ENCODE results near the gene HEATR5A. TPM values are rescaled to one million over a fixed set of nuclear protein-coding genes. Genes with fewer than 3 reads are reported as not detected.

The HEATR5A gene
- total and polyA plus RNA-seq, 2 experiments from 2014 or later = 25.8 to 32.5 TPM

GRCh38 chr14:31265701-31266398 is 154.5 kb downstream of the HEATR5A start:
- DNase-seq (ENCODE audit: low spot score) = no peak
- Histone ChIP-seq H3K27me3 (ENCODE audit: insufficient read depth) (no peaks in the 10 kb centered on the region), H3K4me2 (no peak overlapping the region), H3K4me3 (no peak overlapping the region), H3K4me1 (ENCODE audit: insufficient read depth) (no peaks in the 10 kb centered on the region), H3K27ac (ENCODE audit: low read depth) (no peak overlapping the region), H4K20me1 (replicated peaks; ENCODE audit: insufficient read depth) (no peaks in the 10 kb centered on the region), H3K36me3 (ENCODE audit: insufficient read depth) (peaks cover 11% of the 10 kb centered on the region; the same call in 1 of the 2 replicates), H3F3A (replicated peaks; ENCODE audit: low read depth) (no peaks in the 10 kb centered on the region), H2AFZ (peak overlapping the region; percentile 97), H3K9me2 (ENCODE audit: insufficient read depth) (no peaks in the 10 kb centered on the region), H3K79me2 (replicated peaks; ENCODE audit: insufficient read depth) (no peaks in the 10 kb centered on the region)
- H3K4me1 Mint-ChIP-seq = peaks cover 2% of the 10 kb centered on the region; the same call in 2 of the 3 replicates
- no peak overlapping the region for H3K27ac Mint-ChIP-seq
- no peak overlapping the region for H3K4me3 Mint-ChIP-seq
- peaks cover 4% of the 10 kb centered on the region for H3K27me3 Mint-ChIP-seq (ENCODE audit: insufficient read depth, low read depth, poor library complexity)
- H3K36me3 Mint-ChIP-seq (ENCODE audit: low read depth) = peaks cover 25% of the 10 kb centered on the region
- ATAC-seq = no peak
- TF ChIP-seq EZH2phosphoT487 (IDR thresholded peaks at IDR 0.05; ENCODE audit: unreplicated experiment) (no peak), NANOG (IDR thresholded peaks at IDR 0.05; ENCODE audit: borderline replicate concordance) (no peak), ETS1 (IDR thresholded peaks at IDR 0.05) (no peak), EZH2 (IDR thresholded peaks at IDR 0.05; ENCODE audit: low read depth, unreplicated experiment) (no peak), ZNF114 (CRISPR knock-in tag; IDR thresholded peaks at IDR 0.05) (no peak), REST (IDR thresholded peaks at IDR 0.05; ENCODE audit: unreplicated experiment) (no peak), CREB1 (CRISPR knock-in tag; IDR thresholded peaks at IDR 0.05; ENCODE audit: low read depth) (no peak), ZNF331 (CRISPR knock-in tag; IDR thresholded peaks at IDR 0.05; ENCODE audit: low read depth) (no peak), ZNF462 (CRISPR knock-in tag; IDR thresholded peaks at IDR 0.05) (no peak), CTCF (conservative IDR thresholded peaks at IDR 0.05; ENCODE audit: low read depth in 2 of 2) (no peak), POLR2AphosphoS5 (IDR thresholded peaks at IDR 0.05; ENCODE audit: low read depth) (no peak), JUNB (IDR thresholded peaks at IDR 0.05; ENCODE audit: unreplicated experiment) (no peak), STAT1 (IDR thresholded peaks at IDR 0.05; ENCODE audit: unreplicated experiment) (no peak)
- H3K9me3 Mint-ChIP-seq = peaks cover 34% of the 10 kb centered on the region

Data from GM23338 (cell line).